HCT116 (cell line): ENCODE results near the gene PROX2.

Experiments
- JUND ChIP-seq: IDR thresholded peaks from 2 replicates; pipeline ENCODE4 v1.6.1; 2012
- POLR2AphosphoS5 ChIP-seq: IDR thresholded peaks from 2 replicates; pipeline ENCODE4 v1.6.1; 2011; ENCODE audit warnings: mild to moderate bottlenecking, low read depth, low read length, moderate library complexity
- RAD21 ChIP-seq: IDR thresholded peaks from 2 replicates; pipeline ENCODE4 v1.6.1; 2012; ENCODE audit warnings: low read depth, mild to moderate bottlenecking
- YY1 ChIP-seq: IDR thresholded peaks from 2 replicates; pipeline ENCODE4 v1.6.1; 2011; ENCODE audit warnings: low read length, low read depth, moderate library complexity, mild to moderate bottlenecking; ENCODE audit not compliant: insufficient replicate concordance; ENCODE audit errors: extremely low read depth
- TF ChIP-seq, protein P1 (sequence below), 3 experiments: fragments of 200-600 bp in 1 of 3; sonication (generic) in 1 of 3; IDR thresholded peaks in 2 of 3; conservative IDR thresholded peaks in 1 of 3; 2 replicates each; pipeline ENCODE4 v1.5.1; 2012 to 2017; ENCODE audit warnings: low read depth in 2 of 3, low read length in 2 of 3, antibody characterized with exemption in 1 of 3, borderline replicate concordance in 1 of 3, control low read depth in 1 of 3, mild to moderate bottlenecking in 1 of 3, mixed read lengths in 1 of 3, mixed run types in 1 of 3, moderate library complexity in 1 of 3; ENCODE audit not compliant: insufficient read depth in 1 of 3

DNA sequence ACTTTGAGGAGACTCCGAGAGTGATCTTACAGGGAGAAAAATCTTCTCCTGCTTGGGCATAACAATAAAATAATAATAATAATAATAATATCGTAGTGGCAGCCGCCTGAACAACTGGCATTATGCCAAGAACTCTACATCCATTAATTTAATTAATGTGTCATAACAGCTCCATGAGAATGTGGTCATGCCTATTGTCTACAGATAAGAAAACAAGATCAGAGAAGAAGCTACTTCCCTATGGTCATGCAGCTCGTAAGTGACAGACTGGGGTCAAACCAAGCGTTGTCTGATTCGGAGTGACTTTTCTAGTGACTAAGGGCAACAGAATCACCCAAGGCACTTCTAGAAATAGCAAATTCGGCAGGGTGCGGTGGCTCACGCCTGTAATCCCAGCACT is 11.7 kb downstream of the PROX2 start:
- no peak for TF ChIP-seq YY1
- TF ChIP-seq, protein P1, sequence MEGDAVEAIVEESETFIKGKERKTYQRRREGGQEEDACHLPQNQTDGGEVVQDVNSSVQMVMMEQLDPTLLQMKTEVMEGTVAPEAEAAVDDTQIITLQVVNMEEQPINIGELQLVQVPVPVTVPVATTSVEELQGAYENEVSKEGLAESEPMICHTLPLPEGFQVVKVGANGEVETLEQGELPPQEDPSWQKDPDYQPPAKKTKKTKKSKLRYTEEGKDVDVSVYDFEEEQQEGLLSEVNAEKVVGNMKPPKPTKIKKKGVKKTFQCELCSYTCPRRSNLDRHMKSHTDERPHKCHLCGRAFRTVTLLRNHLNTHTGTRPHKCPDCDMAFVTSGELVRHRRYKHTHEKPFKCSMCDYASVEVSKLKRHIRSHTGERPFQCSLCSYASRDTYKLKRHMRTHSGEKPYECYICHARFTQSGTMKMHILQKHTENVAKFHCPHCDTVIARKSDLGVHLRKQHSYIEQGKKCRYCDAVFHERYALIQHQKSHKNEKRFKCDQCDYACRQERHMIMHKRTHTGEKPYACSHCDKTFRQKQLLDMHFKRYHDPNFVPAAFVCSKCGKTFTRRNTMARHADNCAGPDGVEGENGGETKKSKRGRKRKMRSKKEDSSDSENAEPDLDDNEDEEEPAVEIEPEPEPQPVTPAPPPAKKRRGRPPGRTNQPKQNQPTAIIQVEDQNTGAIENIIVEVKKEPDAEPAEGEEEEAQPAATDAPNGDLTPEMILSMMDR (IDR thresholded peaks at IDR 0.05 in 2 of 3, conservative IDR thresholded peaks at IDR 0.05 in 1 of 3; ENCODE audit: borderline replicate concordance in 1 of 3, insufficient read depth in 1 of 3, low read depth in 2 of 3, low read length in 2 of 3): no peak
- no peak for TF ChIP-seq JUND
- no peak for TF ChIP-seq RAD21
- no peak for TF ChIP-seq POLR2AphosphoS5
